ENCODE data around the gene COL16A1.
A peak's percentile ranks its signal among the peaks of the same experiment; 100 is the strongest.

The COL16A1 gene

GRCh38 chr1:31747304-31747703 is 43.5 kb upstream of the COL16A1 start:
- Histone ChIP-seq H3K36me3 (no peaks in the 10 kb centered on the region), H3K4me3 (no peak overlapping the region), H3K4me1 (peaks cover 27 to 79% (median 75%) of the 10 kb centered on the region in 10 experiments), H3K27ac (no peak overlapping the region), H3K4me2 (peak overlapping the region in 6 of 11 experiments; percentile 59 to 94 (median 80); a peak in 8 of 22 replicates), H4K20me1 (peaks cover 0 to 28% (median 0%) of the 10 kb centered on the region in 11 experiments; a peak in 3 of 22 replicates), H3K27me3 (peaks cover 0 to 8% (median 0%) of the 10 kb centered on the region in 11 experiments; a peak in 3 of 22 replicates), H3K9me3 (replicated peaks in 1 of 11) (no peaks in the 10 kb centered on the region), H3K9ac (no peak overlapping the region)
- TF ChIP-seq Cebpa-rat (IDR thresholded peaks at IDR 0.05) = no peak

- peak overlapping the region in 2 of 11 experiments; percentile 11 to 36; a peak in 1 of 22 replicates for H3K9ac ChIP-seq
- peak overlapping the region in 10 of 11 experiments; percentile 14 to 94 (median 66); a peak in 18 of 22 replicates for H3K4me2 ChIP-seq
- H3K27ac ChIP-seq = 0 out of 22 replicates have a peak overlapping the region, but pooled peaks of 1 of the 11 experiments have one; percentile 2
- TF ChIP-seq Cebpa-rat (IDR thresholded peaks at IDR 0.05) = no peak
- no peaks in the 10 kb centered on the region for H3K9me3 ChIP-seq (replicated peaks in 1 of 11)
- peaks cover 25 to 79% (median 75%) of the 10 kb centered on the region in 10 experiments for H3K4me1 ChIP-seq
- peaks cover 0 to 12% (median 0%) of the 10 kb centered on the region in 11 experiments; a peak in 3 of 22 replicates for H3K27me3 ChIP-seq
- no peak overlapping the region for H3K4me3 ChIP-seq
- H4K20me1 ChIP-seq = peaks cover 0 to 28% (median 0%) of the 10 kb centered on the region in 11 experiments; a peak in 4 of 22 replicates
- no peaks in the 10 kb centered on the region for H3K36me3 ChIP-seq
Measured at GRCh38 chr1:31746687-31747086, 42.9 kb upstream of the COL16A1 start.

DNA sequence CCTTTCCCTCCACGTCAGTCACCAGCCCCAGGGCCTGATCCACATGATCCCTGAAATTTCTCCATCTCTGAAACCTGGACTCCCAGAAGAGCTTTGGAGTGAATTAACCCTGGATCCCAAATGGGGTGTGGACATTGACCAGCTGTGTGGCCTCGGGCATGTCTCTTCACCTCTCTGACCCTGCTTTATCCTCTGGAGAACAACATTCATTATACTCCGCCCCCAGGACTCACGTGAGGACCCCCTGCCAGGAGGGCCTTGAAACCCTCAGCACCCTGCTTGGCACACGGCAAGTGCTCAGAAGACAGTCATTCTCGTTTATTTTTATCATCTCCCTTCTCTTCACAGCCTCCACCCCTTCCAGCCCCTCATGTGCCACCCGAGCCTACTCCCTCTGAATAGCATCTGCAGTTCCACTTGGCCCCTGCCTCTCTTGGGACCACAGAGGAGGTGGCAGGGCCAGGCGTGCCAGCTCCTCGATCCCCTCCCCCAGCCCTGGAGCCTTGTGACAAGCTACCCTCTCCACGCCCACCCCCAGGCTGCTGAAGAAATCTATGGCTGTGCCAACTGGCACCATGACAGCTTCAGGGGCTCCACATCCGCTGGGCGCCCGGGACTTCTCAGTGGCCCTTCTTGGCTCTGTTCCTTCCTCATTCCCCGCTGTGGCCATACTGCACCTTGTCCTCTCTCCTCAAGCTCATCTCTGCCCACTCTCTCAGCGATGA is 42.3 kb upstream of the COL16A1 start:
- H3K9ac ChIP-seq = peak overlapping the region in 3 of 11 experiments; percentile 20 to 36 (median 33); a peak in 2 of 22 replicates
- no peak overlapping the region for H3K4me3 ChIP-seq
- peaks cover 0 to 28% (median 0%) of the 10 kb centered on the region in 11 experiments; a peak in 5 of 22 replicates for H4K20me1 ChIP-seq
- H3K4me1 ChIP-seq = peaks cover 21 to 79% (median 75%) of the 10 kb centered on the region in 10 experiments
- peaks cover 0 to 15% (median 0%) of the 10 kb centered on the region in 11 experiments; a peak in 2 of 22 replicates for H3K27me3 ChIP-seq
- H3K9me3 ChIP-seq (replicated peaks in 1 of 11) = no peaks in the 10 kb centered on the region
- no peaks in the 10 kb centered on the region for H3K36me3 ChIP-seq
- H3K27ac ChIP-seq = 0 out of 22 replicates have a peak overlapping the region, but pooled peaks of 1 of the 11 experiments have one; percentile 17
- no peak for TF ChIP-seq Cebpa-rat (IDR thresholded peaks at IDR 0.05)
- H3K4me2 ChIP-seq = peak overlapping the region in 10 of 11 experiments; percentile 14 to 94 (median 66); a peak in 18 of 22 replicates

DNA sequence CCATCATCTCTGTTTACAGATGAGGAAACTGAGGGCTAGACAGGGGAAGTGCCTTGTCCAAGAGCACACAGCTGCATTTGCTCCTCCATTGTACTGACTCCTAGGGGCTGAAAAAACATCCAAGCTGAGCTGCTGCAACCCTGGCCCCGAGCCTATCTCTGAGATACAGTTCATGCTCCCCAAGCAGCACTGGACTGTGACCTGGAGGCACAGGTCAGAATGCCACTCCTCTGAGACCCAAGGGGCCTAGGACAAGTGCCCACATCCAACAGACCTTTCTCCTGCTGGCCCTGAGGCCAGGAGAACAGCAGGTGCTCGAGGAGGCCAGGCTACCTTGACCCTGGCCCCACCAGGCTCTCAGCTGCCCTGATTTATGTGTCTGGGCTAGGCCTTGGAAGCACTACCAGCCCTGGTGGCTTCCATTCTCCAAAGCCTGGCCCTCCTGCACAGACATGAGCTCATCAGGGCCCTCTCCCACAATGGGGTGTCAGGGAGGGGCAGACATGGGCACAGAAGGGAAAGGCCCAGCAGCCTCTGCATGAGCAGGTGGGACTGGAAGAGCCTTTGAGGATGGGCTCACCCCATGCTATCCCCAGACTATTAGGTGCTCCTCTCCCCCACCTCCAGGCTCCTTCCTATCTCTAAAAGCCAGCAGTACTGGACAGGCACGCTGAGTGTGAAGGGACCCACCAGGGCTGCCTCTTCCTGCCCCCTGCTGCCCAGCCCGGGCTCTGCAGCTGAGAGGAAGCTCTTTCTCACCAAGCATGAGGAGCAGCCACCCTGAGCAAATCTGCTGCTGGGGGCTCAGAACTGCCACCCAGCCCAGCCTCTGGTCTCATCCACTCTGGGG is 41.5 kb upstream of the COL16A1 start:
- peaks cover 0 to 23% (median 0%) of the 10 kb centered on the region in 11 experiments; a peak in 7 of 22 replicates for H4K20me1 ChIP-seq
- H3K9me3 ChIP-seq (replicated peaks in 1 of 11) = no peaks in the 10 kb centered on the region
- no peak overlapping the region for H3K4me3 ChIP-seq
- no peaks in the 10 kb centered on the region for H3K36me3 ChIP-seq
- H3K27me3 ChIP-seq = peaks cover 0 to 12% (median 0%) of the 10 kb centered on the region in 11 experiments; a peak in 2 of 22 replicates
- peak overlapping the region in 1 of 11 experiments; percentile 17; a peak in 1 of 22 replicates for H3K27ac ChIP-seq
- peaks cover 13 to 79% (median 74%) of the 10 kb centered on the region in 10 experiments for H3K4me1 ChIP-seq
- TF ChIP-seq Cebpa-rat (IDR thresholded peaks at IDR 0.05) = no peak
- H3K4me2 ChIP-seq = peak overlapping the region in 9 of 11 experiments; percentile 31 to 94 (median 68); a peak in 18 of 22 replicates
- peak overlapping the region in 2 of 11 experiments; percentile 33 to 36; a peak in 2 of 22 replicates for H3K9ac ChIP-seq

DNA sequence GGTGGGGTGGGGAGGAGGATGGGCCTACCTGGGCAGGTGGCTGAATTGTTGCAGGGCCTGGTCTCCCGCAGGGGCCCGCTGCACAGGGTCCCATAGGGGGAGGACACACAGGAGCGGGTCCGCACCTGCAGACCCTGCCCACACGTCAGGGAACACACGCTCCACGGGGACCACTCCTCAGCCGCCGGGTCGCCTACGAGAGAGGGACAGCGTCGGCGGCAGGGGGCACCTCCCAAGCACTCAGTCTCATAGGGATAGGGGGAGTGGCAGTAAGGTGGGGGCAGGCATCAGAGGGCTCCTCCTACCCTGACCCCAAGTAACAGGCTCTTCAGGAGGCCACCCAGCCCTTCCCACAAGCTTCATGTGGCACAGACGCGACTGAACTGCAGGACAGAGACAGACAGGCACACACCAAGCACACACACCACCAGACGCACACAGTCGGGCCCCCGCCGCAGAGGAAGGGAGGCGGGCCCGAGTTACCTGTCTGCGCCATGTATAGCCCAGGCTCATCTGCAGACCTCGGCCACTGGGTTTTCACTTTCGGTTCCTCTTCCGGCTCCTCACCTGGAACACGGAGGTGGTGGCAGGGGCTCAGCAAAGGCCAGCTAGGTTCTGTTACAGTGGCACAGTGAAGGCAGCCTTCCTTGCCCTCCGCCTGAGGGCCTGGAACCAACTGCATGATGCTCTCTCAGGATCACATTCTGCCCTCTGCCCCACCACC is 40.5 kb upstream of the COL16A1 start:
- Histone ChIP-seq H3K4me1 (peaks cover 17 to 85% (median 80%) of the 10 kb centered on the region in 10 experiments), H3K4me2 (peak overlapping the region in 9 of 11 experiments; percentile 31 to 94 (median 68); a peak in 18 of 22 replicates), H3K27ac (no peak overlapping the region), H3K36me3 (no peaks in the 10 kb centered on the region), H3K9ac (peak overlapping the region in 2 of 11 experiments; percentile 21 to 31; a peak in 3 of 22 replicates), H3K27me3 (peaks cover 0 to 10% (median 0%) of the 10 kb centered on the region in 11 experiments; a peak in 2 of 22 replicates), H3K9me3 (replicated peaks in 1 of 11) (no peaks in the 10 kb centered on the region), H3K4me3 (no peak overlapping the region), H4K20me1 (peaks cover 0 to 27% (median 0%) of the 10 kb centered on the region in 11 experiments; a peak in 6 of 22 replicates)
- TF ChIP-seq Cebpa-rat (IDR thresholded peaks at IDR 0.05) = no peak

DNA sequence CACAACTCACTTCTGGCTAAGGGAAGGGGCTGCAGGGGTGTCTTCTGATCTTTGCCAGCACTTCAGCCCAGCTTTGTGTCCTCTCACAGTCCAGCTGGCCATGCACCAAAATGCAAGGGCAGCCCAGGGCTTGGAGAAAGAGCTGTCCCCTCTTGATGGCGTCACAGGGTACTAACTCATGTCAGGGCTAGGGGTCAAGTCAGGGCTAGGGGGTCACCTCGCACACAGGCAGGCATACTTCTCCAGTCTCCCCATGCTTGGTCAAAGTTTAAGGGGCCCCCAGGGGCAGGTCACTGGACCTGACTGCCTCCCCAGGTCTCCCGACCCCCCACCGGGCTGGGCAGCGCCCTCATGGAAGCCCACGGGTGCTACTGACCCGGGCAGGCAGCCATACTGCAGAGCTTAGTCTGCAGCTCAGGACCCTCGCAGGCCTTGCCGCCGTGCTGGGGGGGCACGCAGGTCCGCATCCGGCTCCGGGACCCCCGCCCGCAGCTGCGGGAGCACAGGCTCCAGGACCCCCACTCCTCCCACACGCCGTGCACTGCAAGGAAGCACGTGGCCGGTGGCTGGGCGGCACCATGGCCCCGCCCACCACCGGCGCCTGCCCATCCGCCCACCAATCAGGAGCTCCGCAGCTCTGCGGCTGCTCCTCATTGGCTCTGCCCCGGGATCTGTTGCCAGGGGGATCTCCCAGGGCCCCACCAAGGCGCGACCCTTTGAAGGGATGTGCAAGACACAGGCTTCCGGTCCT is 38.8 kb upstream of the COL16A1 start:
- no peaks in the 10 kb centered on the region for H3K9me3 ChIP-seq (replicated peaks in 1 of 11)
- peak overlapping the region in 2 of 10 experiments; percentile 11 to 12; a peak in 2 of 20 replicates for H3K4me3 ChIP-seq
- peaks cover 0 to 9% (median 0%) of the 10 kb centered on the region in 11 experiments; a peak in 2 of 22 replicates for H3K27me3 ChIP-seq
- H3K27ac ChIP-seq = peak overlapping the region in 4 of 11 experiments; percentile 3 to 48 (median 40); a peak in 7 of 22 replicates
- H3K4me2 ChIP-seq = peak overlapping the region; percentile 24 to 94 (median 86); a peak in 20 of 22 replicates
- no peak for TF ChIP-seq Cebpa-rat (IDR thresholded peaks at IDR 0.05)
- peaks cover 22 to 100% (median 93%) of the 10 kb centered on the region in 10 experiments for H3K4me1 ChIP-seq
- H4K20me1 ChIP-seq = peaks cover 0 to 27% (median 0%) of the 10 kb centered on the region in 11 experiments; a peak in 8 of 22 replicates
- peak overlapping the region in 4 of 11 experiments; percentile 47 to 62 (median 60); a peak in 8 of 22 replicates for H3K9ac ChIP-seq
- no peaks in the 10 kb centered on the region; a peak in 1 of 22 replicates for H3K36me3 ChIP-seq

DNA sequence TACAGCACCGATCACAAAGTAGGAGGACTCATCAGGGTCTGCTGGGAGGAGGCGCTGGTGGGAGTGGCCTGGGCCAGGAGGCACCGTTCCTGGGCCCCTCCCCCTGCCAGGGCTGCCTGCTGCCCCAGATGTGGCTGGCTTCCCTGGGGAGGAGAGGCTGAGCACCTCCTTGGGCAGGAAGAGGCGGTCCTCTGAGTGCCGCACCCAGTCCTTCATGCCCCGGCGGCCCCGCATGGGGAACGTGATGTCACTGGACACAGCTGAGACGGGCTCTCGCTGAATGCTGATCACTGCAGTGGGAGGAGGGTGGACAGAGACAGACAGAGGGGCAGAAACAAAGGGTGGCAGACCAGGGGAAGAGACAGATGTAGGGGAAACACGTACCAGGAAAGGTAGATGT is 35.5 kb upstream of the COL16A1 start:
- Histone ChIP-seq H3K27ac (peak overlapping the region in 6 of 11 experiments; percentile 11 to 54 (median 26); a peak in 7 of 22 replicates), H3K9ac (peak overlapping the region in 6 of 11 experiments; percentile 3 to 53 (median 23); a peak in 7 of 22 replicates), H3K4me2 (peak overlapping the region; percentile 66 to 94 (median 80)), H3K9me3 (replicated peaks in 1 of 11) (no peaks in the 10 kb centered on the region), H3K36me3 (no peaks in the 10 kb centered on the region; a peak in 1 of 22 replicates), H4K20me1 (peaks cover 0 to 22% (median 0%) of the 10 kb centered on the region in 11 experiments; a peak in 8 of 22 replicates), H3K27me3 (peaks cover 0 to 9% (median 0%) of the 10 kb centered on the region in 11 experiments; a peak in 2 of 22 replicates), H3K4me1 (peaks cover 34 to 85% (median 71%) of the 10 kb centered on the region in 10 experiments), H3K4me3 (no peak overlapping the region)
- no peak for TF ChIP-seq Cebpa-rat (IDR thresholded peaks at IDR 0.05)

Measured in BLaER1 treated with 17β-estradiol and CSF1 and Interleukin-3, amounts not matched to agents 10 nM and 100 nM (cell line).